OCI-LY1 (cell line): ENCODE data around the gene HSPA12A.

Experiments
- EZH2 ChIP-seq: fragments of 200-600 bp; sonication (generic), shearing (Covaris generic); IDR thresholded peaks from 2 replicates; pipeline ENCODE4 v1.8.0; 2017; ENCODE audit warnings: borderline replicate concordance, mixed run types, mild to moderate bottlenecking, antibody characterized with exemption, low read length, moderate library complexity, mixed read lengths
- TF ChIP-seq, protein P1 (sequence below): fragments of 200-600 bp; sonication (generic), shearing (Covaris generic); IDR thresholded peaks from 2 replicates; pipeline ENCODE4 v1.5.1; 2017; ENCODE audit warnings: mild to moderate bottlenecking, antibody characterized with exemption, low read length, moderate library complexity, mixed read lengths

- TF ChIP-seq, protein P1, sequence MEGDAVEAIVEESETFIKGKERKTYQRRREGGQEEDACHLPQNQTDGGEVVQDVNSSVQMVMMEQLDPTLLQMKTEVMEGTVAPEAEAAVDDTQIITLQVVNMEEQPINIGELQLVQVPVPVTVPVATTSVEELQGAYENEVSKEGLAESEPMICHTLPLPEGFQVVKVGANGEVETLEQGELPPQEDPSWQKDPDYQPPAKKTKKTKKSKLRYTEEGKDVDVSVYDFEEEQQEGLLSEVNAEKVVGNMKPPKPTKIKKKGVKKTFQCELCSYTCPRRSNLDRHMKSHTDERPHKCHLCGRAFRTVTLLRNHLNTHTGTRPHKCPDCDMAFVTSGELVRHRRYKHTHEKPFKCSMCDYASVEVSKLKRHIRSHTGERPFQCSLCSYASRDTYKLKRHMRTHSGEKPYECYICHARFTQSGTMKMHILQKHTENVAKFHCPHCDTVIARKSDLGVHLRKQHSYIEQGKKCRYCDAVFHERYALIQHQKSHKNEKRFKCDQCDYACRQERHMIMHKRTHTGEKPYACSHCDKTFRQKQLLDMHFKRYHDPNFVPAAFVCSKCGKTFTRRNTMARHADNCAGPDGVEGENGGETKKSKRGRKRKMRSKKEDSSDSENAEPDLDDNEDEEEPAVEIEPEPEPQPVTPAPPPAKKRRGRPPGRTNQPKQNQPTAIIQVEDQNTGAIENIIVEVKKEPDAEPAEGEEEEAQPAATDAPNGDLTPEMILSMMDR, result no peak
- TF ChIP-seq EZH2, result no peak
These were observed 83.2 kb downstream of the HSPA12A start for GRCh38 chr10:116659049-116659670.
